Suprapubic skin (tissue), 4 donors: ENCODE results near the gene C2CD4A. TPM values are rescaled to one million over a fixed set of nuclear protein-coding genes. Genes with fewer than 3 reads are reported as not detected.

Experiments
- DNase-seq, 2 donors: peaks; one replicate each; pipeline ENCODE4 v3.0.0-alpha.2; 2019; ENCODE audit warnings: low spot score in 2 of 2
- H3K27ac ChIP-seq: fragments of 200-600 bp; sonication (generic); one replicate; pipeline ENCODE4 v1.5.1; 2019
- H3K27me3 ChIP-seq: fragments of 200-600 bp; sonication (generic); one replicate; pipeline ENCODE4 v1.5.1; 2019
- H3K36me3 ChIP-seq: fragments of 200-600 bp; sonication (generic); one replicate; pipeline ENCODE4 v1.5.1; 2019
- H3K4me1 ChIP-seq: fragments of 200-600 bp; sonication (generic); one replicate; pipeline ENCODE4 v1.5.1; 2019
- H3K4me3 ChIP-seq: fragments of 200-600 bp; sonication (generic); one replicate; pipeline ENCODE4 v1.5.1; 2019; ENCODE audit warnings: mild to moderate bottlenecking
- H3K9me3 ChIP-seq: fragments of 200-600 bp; sonication (generic); one replicate; pipeline ENCODE4 v1.5.1; 2019
- EP300 ChIP-seq: sonication (generic); formaldehyde crosslinking; IDR thresholded peaks from one replicate; pipeline ENCODE4 v1.6.1; 2017; ENCODE audit warnings: antibody characterized with exemption
- POLR2A ChIP-seq, 2 donors: fragments of 450-650 bp; IDR thresholded peaks; one replicate each; pipeline ENCODE4 v1.6.1; 2017; ENCODE audit warnings: antibody characterized with exemption in 2 of 2, mild to moderate bottlenecking in 2 of 2, moderate library complexity in 2 of 2
- POLR2AphosphoS5 ChIP-seq, 3 donors: sonication (generic); formaldehyde crosslinking; IDR thresholded peaks; one replicate each; pipeline ENCODE4 v1.6.1; 2017; ENCODE audit warnings: antibody characterized with exemption in 3 of 3
- WGBS: methylation state at CpG from one replicate; pipeline ENCODE4 v1.1.5; 2018; 5-methylcytosine and 5-hydroxymethylcytosine counted together
- total RNA-seq, 4 donors: library from RNA; depleted of rRNA; stranded (reverse); fragments of >200 nt; gene quantifications; one replicate each; pipeline ENCODE4 v1.1.0, GENCODE V29; 2016
- TF ChIP-seq, protein P1 (sequence below), 2 donors: fragments of 200-600 bp in 1 of 2; fragments of 450-650 bp in 1 of 2; sonication (generic) in 1 of 2; IDR thresholded peaks; one replicate each; pipeline ENCODE4 v1.5.1; 2016 to 2019; ENCODE audit warnings: antibody characterized with exemption in 2 of 2, mild to moderate bottlenecking in 1 of 2, moderate library complexity in 1 of 2

C2CD4A gene
- total RNA-seq, 4 donors from 2014 or later, result 0.45 to 0.62 TPM; not detected in 2

DNA sequence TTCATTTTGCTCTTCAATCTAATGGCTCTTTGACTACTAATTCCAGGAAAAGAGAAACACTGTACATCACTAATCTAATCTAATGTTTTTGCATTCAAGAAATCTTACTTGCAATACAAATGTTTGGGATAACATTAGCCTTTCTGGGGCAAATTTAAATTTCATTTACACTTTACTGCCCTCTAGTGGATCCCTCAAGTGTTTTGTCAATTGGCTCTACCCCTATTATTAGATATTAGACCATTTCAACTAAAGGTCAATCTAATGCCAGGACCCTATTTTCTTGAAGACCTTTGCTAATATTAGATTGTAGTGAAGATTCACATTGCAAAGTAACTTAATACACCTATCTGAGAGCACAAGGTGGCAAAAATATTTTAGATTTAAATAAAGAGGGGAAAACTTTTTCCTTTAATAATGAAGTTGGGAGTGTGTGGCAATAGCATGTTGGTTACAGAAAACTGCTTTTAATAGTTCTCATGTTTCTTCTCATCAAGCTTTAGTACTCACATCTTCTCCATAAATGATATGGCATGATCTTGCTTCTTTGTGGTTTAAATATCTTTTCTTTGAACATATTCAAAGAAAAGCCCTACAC is 5.0 kb downstream of the C2CD4A start:
- Histone ChIP-seq H3K4me1 (peaks cover 25% of the 10 kb centered on the region), H3K27ac (no peak overlapping the region), H3K4me3 (no peak overlapping the region), H3K9me3 (no peaks in the 10 kb centered on the region), H3K36me3 (no peaks in the 10 kb centered on the region), H3K27me3 (no peaks in the 10 kb centered on the region)
- TF ChIP-seq EP300, result no peak
- TF ChIP-seq, protein P1, sequence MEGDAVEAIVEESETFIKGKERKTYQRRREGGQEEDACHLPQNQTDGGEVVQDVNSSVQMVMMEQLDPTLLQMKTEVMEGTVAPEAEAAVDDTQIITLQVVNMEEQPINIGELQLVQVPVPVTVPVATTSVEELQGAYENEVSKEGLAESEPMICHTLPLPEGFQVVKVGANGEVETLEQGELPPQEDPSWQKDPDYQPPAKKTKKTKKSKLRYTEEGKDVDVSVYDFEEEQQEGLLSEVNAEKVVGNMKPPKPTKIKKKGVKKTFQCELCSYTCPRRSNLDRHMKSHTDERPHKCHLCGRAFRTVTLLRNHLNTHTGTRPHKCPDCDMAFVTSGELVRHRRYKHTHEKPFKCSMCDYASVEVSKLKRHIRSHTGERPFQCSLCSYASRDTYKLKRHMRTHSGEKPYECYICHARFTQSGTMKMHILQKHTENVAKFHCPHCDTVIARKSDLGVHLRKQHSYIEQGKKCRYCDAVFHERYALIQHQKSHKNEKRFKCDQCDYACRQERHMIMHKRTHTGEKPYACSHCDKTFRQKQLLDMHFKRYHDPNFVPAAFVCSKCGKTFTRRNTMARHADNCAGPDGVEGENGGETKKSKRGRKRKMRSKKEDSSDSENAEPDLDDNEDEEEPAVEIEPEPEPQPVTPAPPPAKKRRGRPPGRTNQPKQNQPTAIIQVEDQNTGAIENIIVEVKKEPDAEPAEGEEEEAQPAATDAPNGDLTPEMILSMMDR (IDR thresholded peaks at IDR 0.05), result peak; percentile 44 to 60
- DNase-seq, result no peak

DNA sequence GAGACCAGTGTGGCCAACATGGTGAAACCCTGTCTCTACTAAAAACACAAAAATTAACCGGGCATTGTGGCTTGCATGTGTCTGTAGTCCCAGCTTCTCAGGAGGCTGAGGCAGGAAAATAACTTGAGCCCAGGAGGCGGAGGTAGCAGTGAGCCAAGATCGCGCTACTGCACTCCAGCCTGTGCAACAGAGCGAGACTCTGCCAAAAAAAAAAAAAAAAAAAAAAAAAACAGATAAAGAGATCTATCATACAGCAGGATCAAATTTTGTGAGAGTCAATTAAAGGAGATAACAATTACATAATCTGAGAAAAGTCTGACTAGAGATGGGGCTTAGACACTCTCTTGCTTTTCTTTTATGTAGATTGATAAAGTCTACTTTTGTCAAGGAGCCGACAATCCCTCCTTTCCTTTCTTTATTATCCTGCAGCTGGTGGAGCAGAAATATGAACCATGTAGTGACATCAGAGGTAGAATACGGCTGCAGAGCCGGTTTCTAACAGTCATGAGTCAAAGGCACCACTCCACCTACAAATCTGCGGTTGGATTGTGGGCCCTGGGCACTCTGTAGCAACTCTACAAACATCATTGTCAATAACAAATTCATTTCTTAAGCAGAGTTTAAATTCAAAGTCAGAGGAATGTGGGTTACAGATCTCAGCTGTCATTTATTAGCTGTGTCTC is 9.0 kb downstream of the C2CD4A start:
- 45% methylated on average over 9 of the region's 9 CpGs for WGBS
- Histone ChIP-seq H3K9me3 (no peaks in the 10 kb centered on the region), H3K4me1 (peaks cover 3% of the 10 kb centered on the region), H3K4me3 (no peak overlapping the region), H3K36me3 (no peaks in the 10 kb centered on the region), H3K27ac (peak overlapping the region; percentile 69), H3K27me3 (no peaks in the 10 kb centered on the region)
- no peak for DNase-seq
- TF ChIP-seq POLR2A (IDR thresholded peaks at IDR 0.05) (no peak), POLR2AphosphoS5 (IDR thresholded peaks at IDR 0.05) (no peak), EP300 (no peak)
- TF ChIP-seq, protein P1 (IDR thresholded peaks at IDR 0.05), result no peak

DNA sequence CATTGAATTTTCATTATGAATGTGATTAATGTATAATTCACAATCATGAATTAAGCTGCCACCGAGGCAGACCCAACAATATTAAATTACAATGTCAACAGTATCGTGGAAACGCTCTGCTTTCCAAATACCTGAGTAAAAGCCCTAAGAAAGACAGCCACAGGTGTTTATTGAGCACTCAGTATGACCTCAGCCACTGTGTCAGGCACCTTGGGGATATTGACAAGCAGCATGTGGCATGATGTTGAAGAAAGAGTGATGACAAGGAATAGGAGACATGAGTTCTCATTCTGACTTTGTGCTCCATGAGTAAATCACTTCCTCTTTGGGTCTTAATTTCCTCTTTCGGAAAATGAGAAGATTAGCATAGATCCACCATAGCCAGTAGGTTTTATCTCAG is 12.8 kb downstream of the C2CD4A start:
- no peaks in the 10 kb centered on the region for H3K36me3 ChIP-seq
- DNase-seq, result no peak
- 82% methylated on average over 4 of the region's 4 CpGs for WGBS

DNA sequence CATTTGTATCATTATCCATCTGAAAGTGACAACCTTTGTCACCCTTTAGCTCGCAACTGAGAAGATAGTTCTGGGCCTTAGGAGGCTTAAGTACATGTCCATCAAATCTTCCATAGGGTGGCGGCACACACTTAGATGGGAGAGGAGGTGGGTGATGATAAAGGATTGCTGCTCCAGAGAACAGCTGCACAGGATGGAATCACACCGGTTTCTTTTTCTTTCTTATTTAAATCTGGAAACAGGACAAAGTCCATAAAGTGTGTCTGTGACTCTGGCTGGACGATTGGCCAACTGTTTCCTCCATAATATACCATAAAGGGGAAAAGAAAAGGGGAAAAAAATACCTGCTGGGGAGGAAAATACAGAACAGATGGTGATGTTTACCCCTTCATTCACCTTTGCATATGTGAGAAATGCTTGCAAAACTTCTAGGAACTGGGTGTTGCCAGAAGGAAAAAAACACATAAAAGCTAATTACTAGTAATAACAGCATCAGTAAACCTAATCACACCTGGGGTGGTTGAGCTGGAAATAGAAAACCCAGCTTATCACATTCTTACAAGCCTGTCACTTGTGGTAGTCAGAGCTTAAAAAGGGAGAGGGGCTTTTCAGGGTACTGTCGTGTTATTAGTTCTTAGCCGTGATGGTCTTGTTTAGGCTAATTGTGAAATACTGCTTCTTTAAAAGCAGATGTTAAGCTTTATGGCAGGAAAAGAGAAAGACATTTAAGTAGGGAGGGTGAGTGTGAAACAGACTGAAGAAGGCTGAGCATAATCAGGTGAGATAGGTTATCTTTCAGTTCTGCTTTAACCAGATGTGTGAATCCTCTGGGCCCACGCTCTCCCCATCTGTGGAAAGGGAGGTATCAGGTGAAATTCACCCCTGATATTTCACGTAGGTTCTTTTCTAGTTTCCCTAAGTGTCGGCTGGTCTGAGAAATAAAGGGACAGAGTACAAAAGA is 16.7 kb downstream of the C2CD4A start:
- Histone ChIP-seq H3K27ac (no peak overlapping the region), H3K4me3 (no peak overlapping the region), H3K27me3 (no peaks in the 10 kb centered on the region), H3K9me3 (no peaks in the 10 kb centered on the region), H3K36me3 (no peaks in the 10 kb centered on the region), H3K4me1 (peaks cover 13% of the 10 kb centered on the region)
- TF ChIP-seq EP300 (no peak), POLR2A (IDR thresholded peaks at IDR 0.05) (no peak), POLR2AphosphoS5 (IDR thresholded peaks at IDR 0.05) (no peak)
- TF ChIP-seq, protein P1 (IDR thresholded peaks at IDR 0.05), result no peak
- WGBS, result 84% methylated on average over 9 of the region's 9 CpGs
- DNase-seq, result no peak

More for the DNA sequence above, 12.8 kb downstream of the C2CD4A start:
- Histone ChIP-seq H3K27me3 (no peaks in the 10 kb centered on the region), H3K4me3 (no peak overlapping the region), H3K27ac (no peak overlapping the region), H3K9me3 (no peaks in the 10 kb centered on the region), H3K4me1 (no peaks in the 10 kb centered on the region)
- TF ChIP-seq POLR2AphosphoS5 (IDR thresholded peaks at IDR 0.05) (no peak), POLR2A (IDR thresholded peaks at IDR 0.05) (no peak), EP300 (no peak)
- TF ChIP-seq, protein P1 (IDR thresholded peaks at IDR 0.05), result no peak

DNA sequence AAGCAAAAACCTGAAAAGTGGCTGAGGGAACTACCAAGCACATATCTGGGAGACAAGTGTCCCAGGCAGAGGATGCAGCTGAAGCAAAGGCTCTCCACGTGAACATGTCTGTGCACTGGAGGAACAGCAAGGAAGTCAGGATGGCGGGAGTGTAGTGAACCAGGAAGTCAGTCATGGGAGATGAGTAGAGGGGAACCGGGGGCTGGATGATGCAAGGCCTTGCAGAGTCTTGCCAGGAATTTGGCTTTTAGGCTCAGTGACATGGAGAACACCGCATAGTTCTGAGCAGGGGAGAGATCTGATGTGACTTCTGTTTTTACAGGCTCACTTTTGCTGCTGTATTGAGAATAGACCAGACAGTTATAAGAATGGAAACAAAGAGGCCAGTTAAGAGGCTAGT is 19.0 kb downstream of the C2CD4A start:
- Histone ChIP-seq H3K4me1 (peaks cover 14% of the 10 kb centered on the region), H3K9me3 (no peaks in the 10 kb centered on the region), H3K27ac (no peak overlapping the region), H3K36me3 (no peaks in the 10 kb centered on the region), H3K27me3 (no peaks in the 10 kb centered on the region), H3K4me3 (no peak overlapping the region)
- TF ChIP-seq, protein P1 (IDR thresholded peaks at IDR 0.05), result no peak
- no peak for TF ChIP-seq POLR2AphosphoS5 (IDR thresholded peaks at IDR 0.05)
- WGBS, result 77% methylated on average over 4 of the region's 4 CpGs
- no peak for DNase-seq
